B cell (primary cell): ENCODE data around the gene OVCH2. TPM values are rescaled to one million over a fixed set of nuclear protein-coding genes. Genes with fewer than 3 reads are reported as not detected.

Source experiments
- ATAC-seq: fragments of 200-7000 bp; cut with Tn5 transposase; one replicate; pipeline ENCODE4 v1.10.0; 2021; ENCODE audit warnings: low read depth, mild to moderate bottlenecking, moderate number of reproducible peaks, moderate library complexity
- CTCF ChIA-PET: fragments of 350-600 bp; sonication (Branson Sonifier 250); formaldehyde crosslinking; loops from one replicate; lab custom pipeline; 2021; ENCODE audit warnings: antibody characterized with exemption, inconsistent platforms; lab: Charles Lee
- POLR2A ChIA-PET: fragments of 350-600 bp; sonication (Branson Sonifier 250); formaldehyde crosslinking; loops from one replicate; lab custom pipeline; 2021; ENCODE audit warnings: antibody characterized with exemption; lab: Charles Lee
- DNase-seq: peaks from one replicate; pipeline ENCODE4 v3.0.0; 2013
- H2AFZ ChIP-seq: 2 replicates; pipeline ENCODE4 v1.6.1; 2012; ENCODE audit warnings: mild to moderate bottlenecking, low read depth, low read length; ENCODE audit not compliant: insufficient read depth, poor library complexity, severe bottlenecking
- H3K27ac ChIP-seq, 2 donors: 1 replicate in 1 of 2; 2 replicates in 1 of 2; pipeline ENCODE4 v1.5.1; 2012 to 2013; ENCODE audit warnings: low read length in 2 of 2, mild to moderate bottlenecking in 2 of 2, moderate library complexity in 1 of 2
- H3K27me3 ChIP-seq, 4 experiments: fragments of 200-600 bp in 1 of 4; sonication (generic) in 1 of 4; replicated peaks in 1 of 4; 1 replicate in 2 of 4; 2 replicates in 2 of 4; pipeline versions ENCODE4 v1.6.1 to v1.7.0; 2013 to 2016; ENCODE audit warnings: low read length in 3 of 4, mild to moderate bottlenecking in 2 of 4, mixed read lengths in 1 of 4, moderate library complexity in 1 of 4; ENCODE audit not compliant: insufficient read depth in 4 of 4, control insufficient read depth in 3 of 4; ENCODE audit errors: control extremely low read depth in 1 of 4
- H3K36me3 ChIP-seq, 2 experiments: replicated peaks in 1 of 2; 1 replicate in 1 of 2; 2 replicates in 1 of 2; pipeline versions ENCODE4 v1.6.1 to v1.7.1; 2013; ENCODE audit warnings: low read length in 1 of 2; ENCODE audit not compliant: insufficient read depth in 2 of 2, control insufficient read depth in 1 of 2; ENCODE audit errors: control extremely low read depth in 1 of 2, extremely low read depth in 1 of 2
- H3K4me1 ChIP-seq, 2 donors: fragments of 200-600 bp in 1 of 2; sonication (generic) in 1 of 2; 1 replicate in 1 of 2; 2 replicates in 1 of 2; pipeline versions ENCODE4 v1.5.1 to v1.6.1; 2013 to 2017; ENCODE audit warnings: low read length in 2 of 2; ENCODE audit not compliant: control insufficient read depth in 2 of 2, insufficient read depth in 2 of 2
- H3K4me2 ChIP-seq: replicated peaks from 2 replicates; pipeline ENCODE3; 2012; ENCODE audit warnings: mild to moderate bottlenecking, low read depth, low read length; ENCODE audit not compliant: poor library complexity, severe bottlenecking
- H3K4me3 ChIP-seq, 5 experiments: fragments of 200-600 bp in 1 of 5; sonication (generic) in 1 of 5; 1 replicate in 3 of 5; 2 replicates in 2 of 5; pipeline versions ENCODE4 v1.5.1 to v1.7.0; 2011 to 2016; ENCODE audit warnings: low read length in 4 of 5, mild to moderate bottlenecking in 4 of 5, low read depth in 2 of 5, control low read depth in 1 of 5, moderate library complexity in 1 of 5; ENCODE audit not compliant: insufficient read depth in 1 of 5; ENCODE audit errors: control extremely low read depth in 1 of 5, extremely low read depth in 1 of 5
- H3K79me2 ChIP-seq: fragments of 200-600 bp; sonication (generic); one replicate; pipeline ENCODE4 v1.6.0; 2016; ENCODE audit warnings: low read length; ENCODE audit not compliant: control insufficient read depth, insufficient read depth
- H3K9ac ChIP-seq: fragments of 200-600 bp; sonication (generic); 2 replicates; pipeline ENCODE4 v1.6.1; 2017; ENCODE audit warnings: mild to moderate bottlenecking, low read length, moderate library complexity
- H3K9me3 ChIP-seq, 3 donors: one replicate each; pipeline versions ENCODE4 v1.6.1 to v1.7.1; 2013; ENCODE audit warnings: low read length in 2 of 3; ENCODE audit not compliant: control insufficient read depth in 2 of 3, insufficient read depth in 1 of 3; ENCODE audit errors: control extremely low read depth in 1 of 3
- H4K20me1 ChIP-seq: 2 replicates; pipeline ENCODE4 v1.6.0; 2012; ENCODE audit warnings: mild to moderate bottlenecking, low read length; ENCODE audit not compliant: insufficient read depth, control insufficient read depth, poor library complexity, severe bottlenecking
- H3K27ac Mint-ChIP-seq: one replicate; pipeline ENCODE4 v1.8.0; 2021; ENCODE audit warnings: mixed read lengths
- H3K27me3 Mint-ChIP-seq: one replicate; pipeline ENCODE4 v1.8.0; 2021; ENCODE audit warnings: mixed read lengths
- H3K4me1 Mint-ChIP-seq: one replicate; pipeline ENCODE4 v1.8.0; 2021; ENCODE audit warnings: mixed read lengths
- H3K4me3 Mint-ChIP-seq: one replicate; pipeline ENCODE4 v1.8.0; 2021; ENCODE audit warnings: mixed read lengths
- H3K9me3 Mint-ChIP-seq: one replicate; pipeline ENCODE4 v1.8.0; 2022; ENCODE audit warnings: mixed read lengths; ENCODE audit not compliant: insufficient read depth
- CTCF ChIP-seq: fragments of 200-600 bp; IDR thresholded peaks from one replicate; pipeline ENCODE4 v1.8.0; 2022; ENCODE audit warnings: antibody characterized with exemption, mild to moderate bottlenecking
- EZH2 ChIP-seq: IDR thresholded peaks from 2 replicates; pipeline ENCODE4 v1.6.1; 2012; ENCODE audit warnings: borderline replicate concordance, low read depth, mild to moderate bottlenecking, moderate library complexity, low read length; ENCODE audit not compliant: insufficient read depth, poor library complexity, severe bottlenecking
- WGBS: methylation state at CpG from one replicate; pipeline ENCODE4 v1.1.5; 2013; ENCODE audit warnings: missing lambda C conversion rate; ENCODE audit not compliant: insufficient coverage; 5-methylcytosine and 5-hydroxymethylcytosine counted together
- intact Hi-C: fragments of 100-400 bp; cut with micrococcal nuclease; formaldehyde crosslinking; loops from one replicate; pipeline ENCODE4 v1.10.0; 2022
- polyA plus RNA-seq: library from polyadenylated mRNA; depleted of rRNA; stranded (reverse); fragments of >200 nt; gene quantifications from 2 replicates; pipeline ENCODE4 v1.2.3, GENCODE V29; 2012
- total RNA-seq, 2 donors: library from RNA; stranded (reverse); fragments of 120-200 nt in 1 of 2; gene quantifications; 1 replicate in 1 of 2; 2 replicates in 1 of 2; pipeline versions ENCODE4 v1.2.3 to v1.2.4, GENCODE V29; 2013 to 2022

OVCH2 gene
- total and polyA plus RNA-seq, 2 donors (not counting 1 experiment from before 2014, with no cell fraction given), result not detected

- DNase-seq (no peak), ATAC-seq (no peak)
- TF ChIP-seq EZH2, result no peak
- TF ChIP-seq CTCF, result no peak
- no peak overlapping the region for H3K4me2 ChIP-seq
- peaks cover 0 to 6% of the 10 kb centered on the region in 2 donors for H3K4me1 ChIP-seq
- CTCF ChIA-PET, result interaction anchor here (0.7 to 1.0 kb wide), 2 partner anchors 22 to 98 kb away, joined by 3 read pairs; no protein-coding TSS in a partner anchor
- no peaks in the 10 kb centered on the region for H4K20me1 ChIP-seq
- H3K9ac ChIP-seq, result no peak overlapping the region
- POLR2A ChIA-PET, result no interaction called here
- Mint-ChIP-seq H3K27ac (no peak overlapping the region), H3K27me3 (no peaks in the 10 kb centered on the region), H3K4me3 (no peak overlapping the region), H3K4me1 (peaks cover 6% of the 10 kb centered on the region), H3K9me3 (no peaks in the 10 kb centered on the region)
- intact Hi-C loops, result no loop called here
- no peaks in the 10 kb centered on the region for H3K9me3 ChIP-seq
- H3K4me3 ChIP-seq, result no peak overlapping the region
- H3K36me3 ChIP-seq, result peaks cover 2 to 54% of the 10 kb centered on the region in 2 experiments
- no peak overlapping the region for H2AFZ ChIP-seq
- no peak overlapping the region for H3K27ac ChIP-seq
- no peaks in the 10 kb centered on the region for H3K27me3 ChIP-seq
- no peaks in the 10 kb centered on the region for H3K79me2 ChIP-seq
- WGBS, result 100% methylated on average over 2 of the region's 4 CpGs
These were observed 63.0 kb downstream of the OVCH2 start for GRCh38 chr11:7643314-7643713.

- CTCF ChIA-PET, result interaction anchor here (0.7 to 1.0 kb wide), 2 partner anchors 22 to 97 kb away, joined by 3 read pairs; no protein-coding TSS in a partner anchor
- 100% methylated on average over 2 of the region's 4 CpGs for WGBS
- ATAC-seq (no peak), DNase-seq (no peak)
- intact Hi-C loops, result no loop called here
- POLR2A ChIA-PET, result no interaction called here
- no peaks in the 10 kb centered on the region for H3K27me3 Mint-ChIP-seq
- H4K20me1 ChIP-seq, result no peaks in the 10 kb centered on the region
- H2AFZ ChIP-seq, result no peak overlapping the region
- peaks cover 0 to 6% of the 10 kb centered on the region in 2 donors for H3K4me1 ChIP-seq
- no peak overlapping the region for H3K27ac ChIP-seq
- H3K27me3 ChIP-seq, result no peaks in the 10 kb centered on the region
- no peak overlapping the region for H3K4me3 Mint-ChIP-seq
- peaks cover 2 to 49% of the 10 kb centered on the region in 2 experiments for H3K36me3 ChIP-seq
- no peaks in the 10 kb centered on the region for H3K9me3 ChIP-seq
- H3K4me3 ChIP-seq, result no peak overlapping the region
- no peak overlapping the region for H3K27ac Mint-ChIP-seq
- no peak overlapping the region for H3K9ac ChIP-seq
- no peak overlapping the region for H3K4me2 ChIP-seq
- H3K79me2 ChIP-seq, result no peaks in the 10 kb centered on the region
- peaks cover 6% of the 10 kb centered on the region for H3K4me1 Mint-ChIP-seq
- H3K9me3 Mint-ChIP-seq, result no peaks in the 10 kb centered on the region
- TF ChIP-seq EZH2 (no peak), CTCF (no peak)
These were observed 63.5 kb downstream of the OVCH2 start for GRCh38 chr11:7642747-7643146.
